Measurements from ENCODE around the gene IFITM1. TPM values are rescaled to one million over a fixed set of nuclear protein-coding genes. Genes with fewer than 3 reads are reported as not detected.
A peak's percentile ranks its signal among the peaks of the same experiment; 100 is the strongest.

Gene IFITM1
- total and polyA plus RNA-seq, 2 donors: 206 to 463 TPM

DNA sequence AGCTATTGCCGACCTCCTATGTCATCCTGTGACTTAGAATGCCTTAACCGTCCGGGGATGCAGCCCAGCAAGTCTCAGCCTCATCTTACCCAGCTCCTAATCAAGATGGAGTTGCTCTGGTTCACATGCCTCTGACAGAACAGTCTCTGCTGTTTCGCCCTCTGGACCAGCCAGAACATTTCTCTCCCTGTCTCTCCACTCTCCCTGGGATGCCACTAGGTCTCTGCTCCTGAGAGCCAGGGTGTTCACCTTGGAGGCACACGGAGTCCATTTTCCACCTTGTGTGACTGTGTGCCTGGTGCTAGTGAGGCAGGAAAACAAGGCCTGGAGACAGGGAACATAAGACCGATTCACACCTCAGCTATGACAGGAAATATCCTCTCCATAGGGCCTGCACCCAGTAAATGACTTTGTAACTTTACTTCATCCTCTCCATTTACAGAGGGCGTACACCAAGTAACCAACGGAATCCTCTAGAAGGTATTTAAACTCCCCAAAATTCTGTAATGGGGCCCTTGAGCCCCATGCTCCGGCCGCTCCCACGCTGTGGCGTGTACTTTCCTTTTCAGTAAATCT is 38.7 kb downstream of the IFITM1 start:
- peaks cover 13 to 56% of the 10 kb centered on the region in 2 donors for H3K4me1 ChIP-seq (ENCODE audit: control insufficient read depth in 2 of 2, insufficient read depth in 2 of 2, low read length in 2 of 2)
- no peaks in the 10 kb centered on the region for H3K36me3 ChIP-seq (ENCODE audit: control insufficient read depth in 2 of 2, insufficient read depth in 2 of 2, low read length in 1 of 2)
- DNase-seq (ENCODE audit: low read depth in 6 of 9, low spot score in 9 of 9): no peak
- no peak overlapping the region for H3K4me3 ChIP-seq (ENCODE audit: low read length in 2 of 2)
- 91% methylated on average over 12 of the region's 12 CpGs for WGBS
- H3K27me3 ChIP-seq (ENCODE audit: control insufficient read depth in 2 of 2, insufficient read depth in 1 of 2, low read length in 1 of 2): no peaks in the 10 kb centered on the region
- peak overlapping the region; percentile 8 to 65 for H3K27ac ChIP-seq (ENCODE audit: low read depth in 1 of 2, low read length in 1 of 2)
- peaks cover 0 to 3% of the 10 kb centered on the region in 2 donors for H3K9me3 ChIP-seq (ENCODE audit: control insufficient read depth in 2 of 2, insufficient read depth in 1 of 2, low read length in 1 of 2)

DNA sequence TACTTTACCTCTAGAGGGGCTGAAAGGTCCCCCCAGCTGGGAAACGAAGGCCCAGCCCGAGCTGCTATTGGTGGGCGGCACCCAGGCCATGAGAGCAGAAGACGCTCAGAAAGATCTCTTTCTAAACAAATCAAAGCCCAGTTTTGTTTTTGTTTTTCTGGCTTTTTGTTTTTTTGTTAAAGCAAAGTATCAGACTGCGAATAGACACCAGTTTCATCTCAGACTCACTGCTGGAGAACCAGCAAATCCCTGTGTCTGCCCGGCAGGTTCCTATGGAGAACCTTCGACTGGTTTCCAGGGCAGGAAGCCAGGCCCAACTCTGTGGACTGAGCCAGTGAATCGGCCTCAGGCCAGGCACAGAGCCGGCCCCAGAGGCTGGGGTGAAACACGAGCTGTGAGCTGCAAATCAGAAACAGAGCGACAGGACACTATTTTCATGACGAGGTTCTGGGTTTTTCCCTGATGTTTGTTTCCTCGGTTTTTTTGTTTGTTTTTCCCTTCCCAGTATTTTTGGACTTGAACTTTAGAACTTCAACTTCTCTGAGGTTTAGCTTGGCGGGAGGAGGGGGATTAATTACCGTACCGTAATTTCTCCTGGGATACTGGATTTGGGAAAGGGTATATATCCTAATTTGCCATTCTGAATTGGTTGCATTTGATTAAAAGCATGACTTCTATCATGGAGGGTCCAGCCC is 39.5 kb downstream of the IFITM1 start:
- H3K36me3 ChIP-seq (ENCODE audit: control insufficient read depth in 2 of 2, insufficient read depth in 2 of 2, low read length in 1 of 2): no peaks in the 10 kb centered on the region
- H3K9me3 ChIP-seq (ENCODE audit: control insufficient read depth in 2 of 2, insufficient read depth in 1 of 2, low read length in 1 of 2): peaks cover 0 to 3% of the 10 kb centered on the region in 2 donors
- no peaks in the 10 kb centered on the region for H3K27me3 ChIP-seq (ENCODE audit: control insufficient read depth in 2 of 2, insufficient read depth in 1 of 2, low read length in 1 of 2)
- WGBS: 78% methylated on average over 16 of the region's 16 CpGs
- H3K4me3 ChIP-seq (ENCODE audit: low read length in 2 of 2): no peak overlapping the region
- DNase-seq (ENCODE audit: low read depth in 6 of 9, low spot score in 9 of 9): no peak
- peaks cover 13 to 56% of the 10 kb centered on the region in 2 donors for H3K4me1 ChIP-seq (ENCODE audit: control insufficient read depth in 2 of 2, insufficient read depth in 2 of 2, low read length in 2 of 2)
- H3K27ac ChIP-seq (ENCODE audit: low read depth in 1 of 2, low read length in 1 of 2): peak overlapping the region; percentile 65 to 68

DNA sequence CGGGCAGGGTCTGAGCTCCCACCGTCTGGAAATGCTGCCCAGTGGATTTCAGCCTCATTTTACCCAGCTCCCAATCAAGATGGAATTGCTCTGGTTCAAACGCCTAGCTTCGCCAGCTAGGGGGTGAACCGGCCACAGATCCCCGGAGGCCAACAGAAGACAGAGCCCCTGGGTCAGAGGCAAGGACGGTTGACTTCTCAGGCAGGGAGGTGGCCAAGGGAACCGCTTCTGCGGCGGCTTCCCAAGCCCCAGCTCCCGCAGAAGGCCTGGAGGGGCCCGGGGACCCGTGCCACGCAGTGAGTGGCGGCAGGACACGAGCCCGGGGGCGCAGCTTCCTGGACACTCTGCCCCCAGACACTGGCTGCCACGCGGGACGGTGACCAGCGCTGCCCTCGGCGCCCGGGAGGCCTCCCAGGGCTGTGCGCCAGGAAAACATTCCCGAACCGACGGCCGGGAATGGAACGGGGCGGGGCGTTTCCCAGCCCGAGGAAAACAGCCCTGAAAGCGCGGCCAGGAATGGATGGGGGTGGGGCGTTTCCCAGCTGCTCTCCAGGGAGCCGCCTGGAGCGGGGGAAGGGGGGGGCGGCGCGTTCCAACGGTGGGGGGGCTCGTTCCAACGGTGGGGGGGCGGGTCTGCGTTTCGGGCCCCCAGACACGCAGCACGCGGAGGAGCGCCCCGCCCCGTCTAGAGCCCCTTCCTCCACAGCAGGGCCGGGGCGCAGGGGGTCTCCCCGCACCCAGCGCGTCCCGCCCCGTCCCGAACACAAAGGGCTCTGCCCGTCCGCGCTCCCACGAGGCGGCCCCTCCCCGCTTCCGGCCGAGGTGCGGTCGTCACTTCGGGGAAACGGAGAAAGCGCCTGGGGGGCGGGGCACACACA is 42.0 kb downstream of the IFITM1 start:
- H3K27ac ChIP-seq (ENCODE audit: low read depth in 1 of 2, low read length in 1 of 2): peak overlapping the region; percentile 93 to 98
- DNase-seq (ENCODE audit: low read depth in 6 of 9, low spot score in 9 of 9): peak in 8 of 9 donors; percentile 59 to 94 (median 83)
- H3K4me3 ChIP-seq (ENCODE audit: low read length in 2 of 2): peak overlapping the region; percentile 38 to 57
- WGBS: 6% methylated on average over 76 of the region's 76 CpGs
- H3K36me3 ChIP-seq (ENCODE audit: control insufficient read depth in 2 of 2, insufficient read depth in 2 of 2, low read length in 1 of 2): no peaks in the 10 kb centered on the region
- H3K27me3 ChIP-seq (ENCODE audit: control insufficient read depth in 2 of 2, insufficient read depth in 1 of 2, low read length in 1 of 2): peaks cover 0 to 5% of the 10 kb centered on the region in 2 donors
- H3K9me3 ChIP-seq (ENCODE audit: control insufficient read depth in 2 of 2, insufficient read depth in 1 of 2, low read length in 1 of 2): peaks cover 0 to 14% of the 10 kb centered on the region in 2 donors
- peaks cover 13 to 49% of the 10 kb centered on the region in 2 donors for H3K4me1 ChIP-seq (ENCODE audit: control insufficient read depth in 2 of 2, insufficient read depth in 2 of 2, low read length in 2 of 2)

DNA sequence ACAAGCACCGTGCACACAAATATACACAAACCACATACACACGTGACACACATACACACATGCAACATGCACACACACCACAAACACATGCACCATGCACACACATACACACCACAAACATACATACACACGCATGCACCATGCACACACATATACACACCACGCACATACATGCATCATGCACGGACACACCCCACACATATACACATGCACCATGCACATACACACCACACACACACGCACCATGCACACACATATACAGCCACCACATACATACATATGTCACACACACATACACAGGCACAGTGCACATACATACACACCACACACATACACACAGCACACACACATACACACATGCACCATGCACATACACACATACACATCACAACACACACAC is 42.8 kb downstream of the IFITM1 start:
- H3K4me1 ChIP-seq (ENCODE audit: control insufficient read depth in 2 of 2, insufficient read depth in 2 of 2, low read length in 2 of 2): peaks cover 13 to 41% of the 10 kb centered on the region in 2 donors
- no peak for DNase-seq (ENCODE audit: low read depth in 6 of 9, low spot score in 9 of 9)
- peaks cover 0 to 5% of the 10 kb centered on the region in 2 donors for H3K27me3 ChIP-seq (ENCODE audit: control insufficient read depth in 2 of 2, insufficient read depth in 1 of 2, low read length in 1 of 2)
- no peaks in the 10 kb centered on the region for H3K36me3 ChIP-seq (ENCODE audit: control insufficient read depth in 2 of 2, insufficient read depth in 2 of 2, low read length in 1 of 2)
- H3K4me3 ChIP-seq (ENCODE audit: low read length in 2 of 2): no peak overlapping the region
- H3K9me3 ChIP-seq (ENCODE audit: control insufficient read depth in 2 of 2, insufficient read depth in 1 of 2, low read length in 1 of 2): peaks cover 4 to 22% of the 10 kb centered on the region in 2 donors
- WGBS: 82% methylated on average over 6 of the region's 6 CpGs
- H3K27ac ChIP-seq (ENCODE audit: low read depth in 1 of 2, low read length in 1 of 2): peak overlapping the region in 1 of 2 donors; percentile 11

DNA sequence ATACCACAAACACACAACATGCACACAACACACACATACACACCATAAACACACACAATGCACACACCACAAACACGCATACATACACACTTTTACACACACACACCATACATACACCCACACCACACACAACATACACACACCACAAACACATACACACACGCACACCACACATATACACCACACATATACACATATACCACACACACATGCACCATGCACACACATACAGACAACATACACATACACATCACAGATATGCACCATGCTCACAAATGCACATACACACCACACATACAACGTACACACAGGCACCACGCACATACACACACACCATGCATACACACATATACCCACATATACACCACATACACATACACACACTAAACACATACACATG is 43.7 kb downstream of the IFITM1 start:
- Histone ChIP-seq H3K9me3 (ENCODE audit: control insufficient read depth in 2 of 2, insufficient read depth in 1 of 2, low read length in 1 of 2) (peaks cover 4 to 28% of the 10 kb centered on the region in 2 donors), H3K27ac (ENCODE audit: low read depth in 1 of 2, low read length in 1 of 2) (no peak overlapping the region), H3K4me1 (ENCODE audit: control insufficient read depth in 2 of 2, insufficient read depth in 2 of 2, low read length in 2 of 2) (peaks cover 13 to 36% of the 10 kb centered on the region in 2 donors), H3K36me3 (ENCODE audit: control insufficient read depth in 2 of 2, insufficient read depth in 2 of 2, low read length in 1 of 2) (no peaks in the 10 kb centered on the region), H3K4me3 (ENCODE audit: low read length in 2 of 2) (no peak overlapping the region), H3K27me3 (ENCODE audit: control insufficient read depth in 2 of 2, insufficient read depth in 1 of 2, low read length in 1 of 2) (peaks cover 0 to 7% of the 10 kb centered on the region in 2 donors)
- no peak for DNase-seq (ENCODE audit: low read depth in 6 of 9, low spot score in 9 of 9)
- 98% methylated on average over 4 of the region's 4 CpGs for WGBS

DNA sequence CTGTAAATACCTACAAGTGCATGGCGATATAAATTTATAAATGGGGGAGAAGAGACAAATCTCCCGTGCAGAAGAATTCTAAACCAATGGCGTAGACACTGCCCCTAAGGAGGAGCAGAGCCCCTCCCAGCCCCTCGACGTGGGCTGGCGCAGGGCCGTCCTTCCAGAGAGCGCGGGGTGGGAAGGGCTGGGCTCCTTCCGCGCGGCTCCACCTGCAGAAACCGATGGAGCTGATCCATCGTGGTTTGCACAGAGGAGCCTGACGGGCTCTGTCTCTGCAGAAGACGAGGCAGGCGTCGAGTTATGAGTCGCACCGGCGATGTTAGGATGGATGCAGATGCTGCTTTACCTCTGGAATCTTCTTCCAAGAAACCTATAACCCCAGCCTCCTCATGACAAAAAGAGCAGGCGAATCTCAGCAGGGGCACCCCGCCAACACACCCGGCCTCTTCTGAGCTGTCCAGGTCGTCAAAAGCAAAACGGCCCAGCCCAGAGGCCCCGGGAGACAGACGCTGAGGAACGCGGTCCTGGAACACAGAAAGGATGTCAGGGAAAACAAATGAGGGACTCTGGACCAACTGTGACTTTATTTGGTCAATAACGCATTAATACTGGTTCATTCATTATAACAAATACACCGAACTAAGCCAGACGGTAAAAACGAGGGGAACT is 44.4 kb downstream of the IFITM1 start:
- Histone ChIP-seq H3K9me3 (ENCODE audit: control insufficient read depth in 2 of 2, insufficient read depth in 1 of 2, low read length in 1 of 2) (peaks cover 4 to 29% of the 10 kb centered on the region in 2 donors), H3K27me3 (ENCODE audit: control insufficient read depth in 2 of 2, insufficient read depth in 1 of 2, low read length in 1 of 2) (peaks cover 0 to 7% of the 10 kb centered on the region in 2 donors), H3K4me3 (ENCODE audit: low read length in 2 of 2) (no peak overlapping the region), H3K4me1 (ENCODE audit: control insufficient read depth in 2 of 2, insufficient read depth in 2 of 2, low read length in 2 of 2) (peaks cover 13 to 29% of the 10 kb centered on the region in 2 donors), H3K36me3 (ENCODE audit: control insufficient read depth in 2 of 2, insufficient read depth in 2 of 2, low read length in 1 of 2) (no peaks in the 10 kb centered on the region), H3K27ac (ENCODE audit: low read depth in 1 of 2, low read length in 1 of 2) (peak overlapping the region in 1 of 2 donors; percentile 18)
- no peak for DNase-seq (ENCODE audit: low read depth in 6 of 9, low spot score in 9 of 9)
- WGBS: 77% methylated on average over 34 of the region's 34 CpGs

DNA sequence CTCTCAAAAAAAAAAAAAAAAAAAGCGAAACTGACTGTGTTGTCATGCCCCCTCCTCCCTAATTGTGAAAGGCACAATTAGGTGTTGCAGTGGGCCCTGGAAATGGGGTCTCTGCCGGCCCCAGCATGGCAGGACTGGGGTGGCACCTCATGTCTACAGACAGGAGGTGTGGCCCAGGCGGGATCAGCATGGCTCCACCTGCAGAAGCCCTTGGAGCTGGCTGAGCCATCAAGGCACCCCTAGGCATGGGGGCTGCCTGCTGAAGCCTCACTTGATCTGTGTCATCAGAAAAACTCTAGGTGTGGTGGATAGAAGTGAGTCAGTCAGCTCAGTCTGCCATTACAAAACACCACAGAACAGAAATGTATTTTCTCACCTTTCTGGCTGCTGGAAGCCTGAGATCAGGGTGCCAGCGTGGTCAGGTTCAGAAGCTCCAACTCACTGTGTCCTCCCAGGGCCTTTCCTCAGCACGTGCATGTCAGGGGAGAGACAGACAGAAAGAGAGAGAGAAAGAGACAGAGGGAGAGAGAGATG is 45.4 kb downstream of the IFITM1 start:
- Histone ChIP-seq H3K27me3 (ENCODE audit: control insufficient read depth in 2 of 2, insufficient read depth in 1 of 2, low read length in 1 of 2) (peaks cover 0 to 10% of the 10 kb centered on the region in 2 donors), H3K27ac (ENCODE audit: low read depth in 1 of 2, low read length in 1 of 2) (peak overlapping the region in 1 of 2 donors; percentile 36), H3K4me3 (ENCODE audit: low read length in 2 of 2) (no peak overlapping the region), H3K9me3 (ENCODE audit: control insufficient read depth in 2 of 2, insufficient read depth in 1 of 2, low read length in 1 of 2) (peaks cover 4 to 29% of the 10 kb centered on the region in 2 donors), H3K4me1 (ENCODE audit: control insufficient read depth in 2 of 2, insufficient read depth in 2 of 2, low read length in 2 of 2) (peaks cover 10 to 20% of the 10 kb centered on the region in 2 donors), H3K36me3 (ENCODE audit: control insufficient read depth in 2 of 2, insufficient read depth in 2 of 2, low read length in 1 of 2) (no peaks in the 10 kb centered on the region)
- 81% methylated on average over 5 of the region's 5 CpGs for WGBS
- DNase-seq (ENCODE audit: low read depth in 6 of 9, low spot score in 9 of 9): no peak

DNA sequence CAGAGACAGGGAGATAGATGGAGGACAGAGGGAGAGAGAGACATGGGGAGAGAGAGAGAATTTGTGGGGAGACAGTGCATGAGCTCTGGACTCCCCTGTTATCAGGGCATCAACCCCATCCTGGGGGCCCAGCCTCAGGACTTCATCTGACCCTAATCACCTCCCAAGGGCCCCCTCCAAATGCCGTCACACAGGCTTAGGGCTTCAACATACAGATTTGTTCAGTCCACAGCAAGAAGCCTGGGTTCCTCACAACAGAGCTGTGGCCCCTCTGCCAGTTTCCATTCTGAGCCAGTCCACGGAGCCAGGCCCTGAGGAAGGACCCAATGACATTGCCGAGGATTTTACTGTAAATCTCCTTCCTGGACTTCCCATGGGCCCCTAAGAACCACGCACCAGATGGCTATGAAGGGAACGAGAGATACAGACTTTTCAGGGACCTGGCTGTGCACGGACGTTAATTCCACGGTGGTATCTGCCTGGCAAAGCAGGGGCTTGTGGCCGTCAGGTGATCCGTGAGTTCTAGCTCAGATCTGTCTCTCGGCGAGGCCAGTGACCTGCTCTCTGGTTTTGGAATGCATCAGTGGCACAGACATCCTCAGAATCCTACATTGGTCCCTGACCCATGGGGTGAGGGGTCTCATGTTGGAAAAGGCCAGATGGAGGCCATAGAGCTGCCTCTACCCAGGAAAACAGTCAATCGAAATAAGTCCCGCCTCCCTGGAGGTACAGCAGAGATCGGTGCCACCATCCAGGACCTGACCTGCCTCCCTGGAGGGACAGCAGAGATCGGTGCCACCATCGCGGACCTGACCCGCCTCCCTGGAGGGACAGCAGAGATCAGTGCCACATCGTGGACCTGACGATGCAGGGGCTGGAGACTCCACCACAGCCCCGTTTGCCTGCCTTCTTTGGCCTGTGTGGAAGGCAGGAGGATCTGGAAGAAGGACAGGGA is 46.8 kb downstream of the IFITM1 start:
- H3K27ac ChIP-seq (ENCODE audit: low read depth in 1 of 2, low read length in 1 of 2): no peak overlapping the region
- H3K4me1 ChIP-seq (ENCODE audit: control insufficient read depth in 2 of 2, insufficient read depth in 2 of 2, low read length in 2 of 2): peaks cover 2 to 8% of the 10 kb centered on the region in 2 donors
- no peaks in the 10 kb centered on the region for H3K36me3 ChIP-seq (ENCODE audit: control insufficient read depth in 2 of 2, insufficient read depth in 2 of 2, low read length in 1 of 2)
- 85% methylated on average over 22 of the region's 22 CpGs for WGBS
- H3K9me3 ChIP-seq (ENCODE audit: control insufficient read depth in 2 of 2, insufficient read depth in 1 of 2, low read length in 1 of 2): peaks cover 4 to 26% of the 10 kb centered on the region in 2 donors
- H3K27me3 ChIP-seq (ENCODE audit: control insufficient read depth in 2 of 2, insufficient read depth in 1 of 2, low read length in 1 of 2): peaks cover 3 to 22% of the 10 kb centered on the region in 2 donors
- DNase-seq (ENCODE audit: low read depth in 6 of 9, low spot score in 9 of 9): no peak
- H3K4me3 ChIP-seq (ENCODE audit: low read length in 2 of 2): no peak overlapping the region

Data from thymus (tissue), 11 donors.